HCT116 (cell line): ENCODE results near the gene TAS2R60. TPM values are rescaled to one million over a fixed set of nuclear protein-coding genes. Genes with fewer than 3 reads are reported as not detected.

Experiments used
- ATAC-seq: fragments of 200-7000 bp; cut with Tn5 transposase; 2 replicates; pipeline ENCODE4 v1.9.1; 2020; ENCODE audit warnings: mild to moderate bottlenecking, moderate library complexity
- BruUV-seq: library from RNA; stranded (reverse); fragments of 400-500 nt; replicated peaks from 2 replicates; lab custom pipeline; 2021; lab: Mats Ljungman, UMichigan
- CTCF ChIA-PET: fragments of 300-600 bp; sonication (Branson Sonifier 250); formaldehyde crosslinking; loops from one replicate; lab custom pipeline; 2021; ENCODE audit warnings: antibody characterized with exemption; lab: Charles Lee
- POLR2A ChIA-PET: fragments of 300-600, 350-600 bp; sonication (Branson Sonifier 250); formaldehyde crosslinking; loops from one replicate; lab custom pipeline; 2021; ENCODE audit warnings: antibody characterized with exemption; lab: Charles Lee
- RAD21 ChIA-PET, 2 experiments: fragments of 300-600 bp; sonication (Branson Sonifier 250); formaldehyde crosslinking; loops; one replicate each; lab custom pipeline; 2023; ENCODE audit warnings: low total read pairs in 2 of 2; ENCODE audit not compliant: uncharacterized antibody in 2 of 2, unreplicated experiment in 2 of 2, low non-redundant PET in 1 of 2; lab: Charles Lee
- DNase-seq: peaks from one replicate; pipeline ENCODE4 v3.0.0-alpha.2; 2010; ENCODE audit warnings: low read depth, low spot score
- H2AFZ ChIP-seq: fragments of 200-600 bp; shearing (Covaris generic), sonication (generic); 2 replicates; pipeline ENCODE4 v1.6.1; 2017; ENCODE audit warnings: low read depth, mixed run types, mixed read lengths, antibody characterized with exemption, low read length; ENCODE audit not compliant: poor library complexity, severe bottlenecking
- H3K27ac ChIP-seq: 2 replicates; pipeline ENCODE4 v1.5.1; 2012; ENCODE audit warnings: low read depth, low read length
- H3K27me3 ChIP-seq: fragments of 200-600 bp; sonication (generic); 2 replicates; pipeline ENCODE4 v1.6.1; 2016; ENCODE audit warnings: mixed run types, low read length, mixed read lengths; ENCODE audit not compliant: insufficient read depth
- H3K36me3 ChIP-seq, 2 experiments: fragments of 200-500 bp in 1 of 2; fragments of 200-600 bp in 1 of 2; sonication (Bioruptor generic) in 1 of 2; sonication (generic) in 1 of 2; 2 replicates each; pipeline versions ENCODE4 v1.5.1 to v1.6.1; 2014 to 2016; ENCODE audit warnings: low read length in 2 of 2, inconsistent platforms in 1 of 2, mixed read lengths in 1 of 2, mixed run types in 1 of 2; ENCODE audit not compliant: insufficient read depth in 2 of 2, control insufficient read depth in 1 of 2
- H3K4me1 ChIP-seq, 2 experiments: fragments of 200-600 bp in 1 of 2; sonication (generic) in 1 of 2; 2 replicates each; pipeline versions ENCODE4 v1.5.1 to v1.6.1; 2012 to 2017; ENCODE audit warnings: low read length in 2 of 2, inconsistent platforms in 1 of 2, mild to moderate bottlenecking in 1 of 2, mixed read lengths in 1 of 2, mixed run types in 1 of 2, moderate library complexity in 1 of 2; ENCODE audit not compliant: insufficient read depth in 2 of 2, control insufficient read depth in 1 of 2
- H3K4me2 ChIP-seq: fragments of 200-600 bp; sonication (generic); 2 replicates; pipeline ENCODE4 v1.6.1; 2017; ENCODE audit warnings: mixed run types, low read length, mixed read lengths
- H3K4me3 ChIP-seq, 2 experiments: fragments of 200-600 bp in 1 of 2; sonication (generic) in 1 of 2; replicated peaks in 1 of 2; 2 replicates each; pipeline ENCODE4 v1.5.1; 2011 to 2016; ENCODE audit warnings: low read length in 2 of 2, control low read depth in 1 of 2, low read depth in 1 of 2, mild to moderate bottlenecking in 1 of 2, mixed read lengths in 1 of 2, mixed run types in 1 of 2
- H3K79me2 ChIP-seq: fragments of 200-600 bp; sonication (generic); 2 replicates; pipeline ENCODE4 v1.6.1; 2017; ENCODE audit warnings: mild to moderate bottlenecking, mixed run types, low read length, moderate library complexity, mixed read lengths; ENCODE audit not compliant: insufficient read depth
- H3K9ac ChIP-seq: fragments of 200-600 bp; sonication (generic); 2 replicates; pipeline ENCODE4 v1.6.1; 2016; ENCODE audit warnings: low read length, mixed read lengths
- H3K9me2 ChIP-seq: fragments of 200-600 bp; sonication (generic), shearing (Covaris generic); 2 replicates; pipeline ENCODE4 v1.6.1; 2017; ENCODE audit warnings: mixed run types, mild to moderate bottlenecking, moderate library complexity; ENCODE audit not compliant: insufficient read depth
- H3K9me3 ChIP-seq, 2 experiments: fragments of 200-500 bp in 1 of 2; fragments of 200-600 bp in 1 of 2; sonication (Bioruptor generic) in 1 of 2; sonication (generic) in 1 of 2; 2 replicates each; pipeline ENCODE4 v1.6.1; 2014 to 2017; ENCODE audit warnings: low read length in 2 of 2, mixed read lengths in 2 of 2, inconsistent platforms in 1 of 2, low read depth in 1 of 2, mild to moderate bottlenecking in 1 of 2, mixed run types in 1 of 2, moderate library complexity in 1 of 2; ENCODE audit not compliant: control insufficient read depth in 1 of 2, insufficient read depth in 1 of 2
- H4K20me1 ChIP-seq: fragments of 200-600 bp; sonication (generic), shearing (Covaris generic); 2 replicates; pipeline ENCODE4 v1.6.1; 2017; ENCODE audit warnings: mixed run types, mild to moderate bottlenecking, moderate library complexity; ENCODE audit not compliant: insufficient read depth
- CEBPB ChIP-seq: IDR thresholded peaks from 2 replicates; pipeline ENCODE4 v1.6.1; 2012; ENCODE audit warnings: low read depth
- CTCF ChIP-seq, 3 experiments: fragments of 200-600 bp in 1 of 3; sonication (generic) in 1 of 3; IDR thresholded peaks in 2 of 3; conservative IDR thresholded peaks in 1 of 3; 2 replicates each; pipeline ENCODE4 v1.5.1; 2012 to 2017; ENCODE audit warnings: low read depth in 2 of 3, low read length in 2 of 3, antibody characterized with exemption in 1 of 3, borderline replicate concordance in 1 of 3, control low read depth in 1 of 3, mild to moderate bottlenecking in 1 of 3, mixed read lengths in 1 of 3, mixed run types in 1 of 3, moderate library complexity in 1 of 3; ENCODE audit not compliant: insufficient read depth in 1 of 3
- EZH2phosphoT487 ChIP-seq: fragments of 200-600 bp; IDR thresholded peaks from 2 replicates; pipeline ENCODE4 v1.6.1; 2018; ENCODE audit warnings: antibody characterized with exemption, borderline replicate concordance
- JUND ChIP-seq: IDR thresholded peaks from 2 replicates; pipeline ENCODE4 v1.6.1; 2012
- POLR2A ChIP-seq: IDR thresholded peaks from 2 replicates; pipeline ENCODE4 v1.7.0; 2011; ENCODE audit warnings: borderline replicate concordance; ENCODE audit not compliant: insufficient read depth, insufficient read length; ENCODE audit errors: extremely low read depth
- POLR2AphosphoS5 ChIP-seq: IDR thresholded peaks from 2 replicates; pipeline ENCODE4 v1.6.1; 2011; ENCODE audit warnings: mild to moderate bottlenecking, low read depth, low read length, moderate library complexity
- RAD21 ChIP-seq: IDR thresholded peaks from 2 replicates; pipeline ENCODE4 v1.6.1; 2012; ENCODE audit warnings: low read depth, mild to moderate bottlenecking
- REST ChIP-seq: IDR thresholded peaks from 2 replicates; pipeline ENCODE4 v1.6.1; 2012; ENCODE audit warnings: low read depth
- SIN3A ChIP-seq: IDR thresholded peaks from 2 replicates; pipeline ENCODE4 v1.6.1; 2012; ENCODE audit warnings: low read depth
- SP1 ChIP-seq: IDR thresholded peaks from 2 replicates; pipeline ENCODE4 v1.6.1; 2012; ENCODE audit warnings: low read depth
- SRF ChIP-seq: IDR thresholded peaks from 2 replicates; pipeline ENCODE4 v1.6.1; 2012; ENCODE audit warnings: low read depth
- YY1 ChIP-seq: IDR thresholded peaks from 2 replicates; pipeline ENCODE4 v1.6.1; 2011; ENCODE audit warnings: low read length, low read depth, moderate library complexity, mild to moderate bottlenecking; ENCODE audit not compliant: insufficient replicate concordance; ENCODE audit errors: extremely low read depth
- ZBTB33 ChIP-seq: IDR thresholded peaks from 2 replicates; pipeline ENCODE4 v1.6.1; 2011; ENCODE audit warnings: mild to moderate bottlenecking, low read length, moderate library complexity; ENCODE audit not compliant: insufficient replicate concordance; ENCODE audit errors: extremely low read depth
- ZFX ChIP-seq: fragments of 450-650 bp; IDR thresholded peaks from 2 replicates; pipeline ENCODE4 v1.6.1; 2017
- intact Hi-C: fragments of 100-400 bp; cut with micrococcal nuclease; formaldehyde crosslinking; loops from 2 replicates; pipeline ENCODE4 v1.10.0; 2022
- total RNA-seq: library from RNA; stranded (reverse); gene quantifications from one replicate; pipeline ENCODE4 v1.2.1, GENCODE V29; 2021; ENCODE audit not compliant: unreplicated experiment

The TAS2R60 gene
- total RNA-seq, 1 experiment from 2014 or later: not detected

- TF ChIP-seq ZBTB33: no peak
- no peak for TF ChIP-seq SP1
- no peak for TF ChIP-seq JUND
- TF ChIP-seq, all 23 proteins: peak for 0
Observed at GRCh38 chr7:143410521-143411004, 32.7 kb upstream of the TAS2R60 start (continued).

GRCh38 chr7:143411976-143412708, 31.1 kb upstream of the TAS2R60 start:
- no peak overlapping the region for H3K9ac ChIP-seq
- H3K79me2 ChIP-seq: peaks cover 3% of the 10 kb centered on the region; the same call in 1 of the 2 replicates
- H3K4me3 ChIP-seq: no peak overlapping the region
- DNase-seq (no peak), ATAC-seq (no peak)
- ChIA-PET CTCF (no interaction called here), RAD21 (no interaction called here), POLR2A (no interaction called here)
- H3K27ac ChIP-seq: no peak overlapping the region
- no peaks in the 10 kb centered on the region for H3K36me3 ChIP-seq
- H3K9me3 ChIP-seq: no peaks in the 10 kb centered on the region
- BruUV-seq: no TSS peak
- intact Hi-C loops: no loop called here
- H3K9me2 ChIP-seq: no peaks in the 10 kb centered on the region
- H3K4me2 ChIP-seq: no peak overlapping the region
- no peak overlapping the region for H2AFZ ChIP-seq
- no peaks in the 10 kb centered on the region for H4K20me1 ChIP-seq
- H3K4me1 ChIP-seq: peaks cover 11 to 16% of the 10 kb centered on the region in 2 experiments; a peak in 3 of 4 replicates
- H3K27me3 ChIP-seq: no peaks in the 10 kb centered on the region
- no peak for TF ChIP-seq CEBPB
- TF ChIP-seq RAD21: no peak
- no peak for TF ChIP-seq POLR2AphosphoS5
- TF ChIP-seq REST: no peak
- no peak for TF ChIP-seq ZFX
- no peak for TF ChIP-seq YY1
- no peak for TF ChIP-seq JUND
- TF ChIP-seq SRF: no peak
- no peak for TF ChIP-seq CTCF (IDR thresholded peaks at IDR 0.05 in 2 of 3, conservative IDR thresholded peaks at IDR 0.05 in 1 of 3; ENCODE audit: borderline replicate concordance in 1 of 3, insufficient read depth in 1 of 3, low read depth in 2 of 3, low read length in 2 of 3)
- TF ChIP-seq EZH2phosphoT487: no peak
- TF ChIP-seq POLR2A: no peak
- TF ChIP-seq SIN3A: no peak
- no peak for TF ChIP-seq ZBTB33
